ENCODE measurements around the gene RARRES1. TPM values are rescaled to one million over a fixed set of nuclear protein-coding genes. Genes with fewer than 3 reads are reported as not detected.

Gene RARRES1
- total RNA-seq, 1 experiment from 2014 or later = 1.3 TPM

DNA sequence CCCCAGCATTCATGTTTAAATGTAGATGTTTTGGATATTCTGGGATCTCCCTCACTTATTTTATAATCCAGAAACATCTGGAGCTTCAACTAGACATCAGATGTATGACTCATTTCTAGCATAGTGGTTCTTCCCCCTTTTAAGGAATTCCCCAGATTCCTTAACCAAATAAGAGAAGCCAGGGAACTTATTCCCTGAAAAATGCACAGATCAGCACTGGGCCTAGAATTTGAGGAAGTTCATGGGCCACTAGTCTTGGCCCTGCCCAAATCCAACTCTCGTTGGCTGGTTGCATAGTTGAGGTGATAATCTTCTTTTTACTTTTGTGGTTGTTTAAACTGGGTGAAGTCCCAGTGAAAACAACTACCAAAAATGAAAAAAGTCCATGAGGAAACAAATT lies 20.4 kb downstream of the RARRES1 start:
- DNase-seq (ENCODE audit: low read depth, low spot score) = no peak
- POLR2A ChIA-PET = no interaction called here
- no peaks in the 10 kb centered on the region for H3K27me3 ChIP-seq (ENCODE audit: control insufficient read depth, insufficient read depth, low read length)
- in situ Hi-C loops (cut with HindIII; ENCODE audit: low pct_unique_long_range_greater_than_20kb, low sequenced_read_pairs) = no loop called here
- no TSS peak for BruUV-seq (replicated peaks)
- peaks cover 25% of the 10 kb centered on the region for H3K4me1 ChIP-seq (ENCODE audit: control insufficient read depth, insufficient read depth, low read length)
- H3K36me3 ChIP-seq (ENCODE audit: control insufficient read depth, insufficient read depth, low read length) = no peaks in the 10 kb centered on the region; the same call in 1 of the 2 replicates
- peak overlapping the region; percentile 67 for H3K27ac ChIP-seq (ENCODE audit: low read length)
- CTCF ChIA-PET = no interaction called here
- TF ChIP-seq, protein P1, sequence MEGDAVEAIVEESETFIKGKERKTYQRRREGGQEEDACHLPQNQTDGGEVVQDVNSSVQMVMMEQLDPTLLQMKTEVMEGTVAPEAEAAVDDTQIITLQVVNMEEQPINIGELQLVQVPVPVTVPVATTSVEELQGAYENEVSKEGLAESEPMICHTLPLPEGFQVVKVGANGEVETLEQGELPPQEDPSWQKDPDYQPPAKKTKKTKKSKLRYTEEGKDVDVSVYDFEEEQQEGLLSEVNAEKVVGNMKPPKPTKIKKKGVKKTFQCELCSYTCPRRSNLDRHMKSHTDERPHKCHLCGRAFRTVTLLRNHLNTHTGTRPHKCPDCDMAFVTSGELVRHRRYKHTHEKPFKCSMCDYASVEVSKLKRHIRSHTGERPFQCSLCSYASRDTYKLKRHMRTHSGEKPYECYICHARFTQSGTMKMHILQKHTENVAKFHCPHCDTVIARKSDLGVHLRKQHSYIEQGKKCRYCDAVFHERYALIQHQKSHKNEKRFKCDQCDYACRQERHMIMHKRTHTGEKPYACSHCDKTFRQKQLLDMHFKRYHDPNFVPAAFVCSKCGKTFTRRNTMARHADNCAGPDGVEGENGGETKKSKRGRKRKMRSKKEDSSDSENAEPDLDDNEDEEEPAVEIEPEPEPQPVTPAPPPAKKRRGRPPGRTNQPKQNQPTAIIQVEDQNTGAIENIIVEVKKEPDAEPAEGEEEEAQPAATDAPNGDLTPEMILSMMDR (IDR thresholded peaks at IDR 0.05) = no peak
- TF ChIP-seq, protein P2, sequence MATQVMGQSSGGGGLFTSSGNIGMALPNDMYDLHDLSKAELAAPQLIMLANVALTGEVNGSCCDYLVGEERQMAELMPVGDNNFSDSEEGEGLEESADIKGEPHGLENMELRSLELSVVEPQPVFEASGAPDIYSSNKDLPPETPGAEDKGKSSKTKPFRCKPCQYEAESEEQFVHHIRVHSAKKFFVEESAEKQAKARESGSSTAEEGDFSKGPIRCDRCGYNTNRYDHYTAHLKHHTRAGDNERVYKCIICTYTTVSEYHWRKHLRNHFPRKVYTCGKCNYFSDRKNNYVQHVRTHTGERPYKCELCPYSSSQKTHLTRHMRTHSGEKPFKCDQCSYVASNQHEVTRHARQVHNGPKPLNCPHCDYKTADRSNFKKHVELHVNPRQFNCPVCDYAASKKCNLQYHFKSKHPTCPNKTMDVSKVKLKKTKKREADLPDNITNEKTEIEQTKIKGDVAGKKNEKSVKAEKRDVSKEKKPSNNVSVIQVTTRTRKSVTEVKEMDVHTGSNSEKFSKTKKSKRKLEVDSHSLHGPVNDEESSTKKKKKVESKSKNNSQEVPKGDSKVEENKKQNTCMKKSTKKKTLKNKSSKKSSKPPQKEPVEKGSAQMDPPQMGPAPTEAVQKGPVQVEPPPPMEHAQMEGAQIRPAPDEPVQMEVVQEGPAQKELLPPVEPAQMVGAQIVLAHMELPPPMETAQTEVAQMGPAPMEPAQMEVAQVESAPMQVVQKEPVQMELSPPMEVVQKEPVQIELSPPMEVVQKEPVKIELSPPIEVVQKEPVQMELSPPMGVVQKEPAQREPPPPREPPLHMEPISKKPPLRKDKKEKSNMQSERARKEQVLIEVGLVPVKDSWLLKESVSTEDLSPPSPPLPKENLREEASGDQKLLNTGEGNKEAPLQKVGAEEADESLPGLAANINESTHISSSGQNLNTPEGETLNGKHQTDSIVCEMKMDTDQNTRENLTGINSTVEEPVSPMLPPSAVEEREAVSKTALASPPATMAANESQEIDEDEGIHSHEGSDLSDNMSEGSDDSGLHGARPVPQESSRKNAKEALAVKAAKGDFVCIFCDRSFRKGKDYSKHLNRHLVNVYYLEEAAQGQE (IDR thresholded peaks at IDR 0.05; ENCODE audit: insufficient read depth in 1 of 2, low read depth in 2 of 2, low read length in 1 of 2) = no peak
- no peak for TF ChIP-seq SIN3A (IDR thresholded peaks at IDR 0.05; ENCODE audit: borderline replicate concordance, insufficient read depth, low read depth, low read length)
- TF ChIP-seq POLR2AphosphoS5 (IDR thresholded peaks at IDR 0.05; ENCODE audit: low read depth, low read length) = no peak
- TF ChIP-seq TCF7L2 (IDR thresholded peaks at IDR 0.05; ENCODE audit: low read depth, low read length) = no peak
- H3K4me3 ChIP-seq (ENCODE audit: low read depth in 2 of 2, low read length in 2 of 2) = no peak overlapping the region
- ATAC-seq = no peak
- intact Hi-C loops (cut with micrococcal nuclease; ENCODE audit: unreplicated experiment) = no loop called here
- no peaks in the 10 kb centered on the region for H3K9me3 ChIP-seq (ENCODE audit: control insufficient read depth, insufficient read depth, low read depth, low read length)

DNA sequence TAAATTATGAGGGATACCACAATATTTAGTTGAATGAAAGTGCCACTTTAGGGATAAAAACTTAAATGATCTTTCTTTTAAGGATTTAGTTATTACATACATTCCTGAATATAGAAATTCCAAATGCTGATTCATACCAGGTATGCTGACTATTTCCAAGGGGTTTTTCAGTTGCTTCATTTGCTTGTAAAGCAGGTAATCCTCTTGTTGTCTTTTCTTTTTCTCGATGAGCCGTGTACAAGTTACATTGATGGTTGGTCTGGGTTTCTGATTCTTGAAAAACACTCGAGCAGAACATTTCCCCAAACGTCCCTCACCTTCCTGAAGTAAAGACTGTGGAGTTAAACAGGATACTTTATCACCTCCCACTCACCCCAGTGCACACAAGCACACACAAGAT lies 21.7 kb downstream of the RARRES1 start:
- BruUV-seq (replicated peaks) = no TSS peak
- intact Hi-C loops (cut with micrococcal nuclease; ENCODE audit: unreplicated experiment) = no loop called here
- Histone ChIP-seq H3K4me3 (ENCODE audit: low read depth in 2 of 2, low read length in 2 of 2) (no peak overlapping the region), H3K27me3 (ENCODE audit: control insufficient read depth, insufficient read depth, low read length) (no peaks in the 10 kb centered on the region), H3K9me3 (ENCODE audit: control insufficient read depth, insufficient read depth, low read depth, low read length) (no peaks in the 10 kb centered on the region), H3K4me1 (ENCODE audit: control insufficient read depth, insufficient read depth, low read length) (peaks cover 17% of the 10 kb centered on the region), H3K27ac (ENCODE audit: low read length) (peak overlapping the region; percentile 67), H3K36me3 (ENCODE audit: control insufficient read depth, insufficient read depth, low read length) (no peaks in the 10 kb centered on the region; the same call in 1 of the 2 replicates)
- ChIA-PET POLR2A (no interaction called here), CTCF (no interaction called here)
- ATAC-seq = no peak
- no peak for DNase-seq (ENCODE audit: low read depth, low spot score)
- in situ Hi-C loops (cut with HindIII; ENCODE audit: low pct_unique_long_range_greater_than_20kb, low sequenced_read_pairs) = no loop called here
- TF ChIP-seq, protein P2 (IDR thresholded peaks at IDR 0.05; ENCODE audit: insufficient read depth in 1 of 2, low read depth in 2 of 2, low read length in 1 of 2) = no peak
- TF ChIP-seq SIN3A (IDR thresholded peaks at IDR 0.05; ENCODE audit: borderline replicate concordance, insufficient read depth, low read depth, low read length) (no peak), TCF7L2 (IDR thresholded peaks at IDR 0.05; ENCODE audit: low read depth, low read length) (no peak)
- TF ChIP-seq, protein P1 (IDR thresholded peaks at IDR 0.05) = no peak
